HG03097 (cell line): ENCODE measurements around the gene ADCY5.
"Not testable (repeated sequence)": the region's sequence is repeated elsewhere in the genome, so short reads cannot be mapped to it uniquely, and the experiment has no call there.

Experiments used
- ATAC-seq: cut with Tn5 transposase; IDR thresholded peaks from one replicate; pipeline ENCODE4 v1.9.1; 2021; ENCODE audit not compliant: unreplicated experiment, low FRiP score

The ADCY5 gene

DNA sequence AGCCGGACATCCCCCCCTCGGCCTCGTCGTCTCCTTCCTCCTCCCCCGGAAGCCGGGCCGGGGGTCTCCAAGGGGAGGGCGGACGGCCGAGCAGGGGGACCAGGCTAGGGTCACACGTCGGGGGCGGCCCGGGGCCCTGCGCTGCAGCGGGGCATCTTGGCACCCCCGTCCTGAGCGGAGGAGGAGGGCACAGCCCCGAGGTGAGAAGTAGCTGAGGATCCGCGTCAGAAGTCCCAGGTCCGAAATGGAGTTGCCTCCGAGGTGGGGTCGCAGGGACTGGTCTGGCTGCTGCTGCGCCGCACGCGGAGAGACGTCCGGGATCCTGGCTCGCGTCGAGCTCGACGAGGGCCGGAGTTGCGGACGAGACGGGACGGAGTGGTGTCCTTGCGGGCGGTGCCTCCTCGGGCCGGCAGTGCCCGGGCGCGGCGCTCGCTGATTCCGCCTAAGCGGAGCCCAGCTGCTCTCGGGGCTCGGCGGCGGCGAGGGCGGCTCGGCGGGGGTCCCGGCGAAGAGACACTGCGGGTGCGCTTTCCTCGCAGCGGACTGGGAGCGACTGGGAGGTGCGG lies at the start of gene ADCY5:
Gene ADCY5, minus strand, starts transcription at position 555 of the 566 bp plus-strand sequence. Its CDS starts 545 bp downstream, at position 10.
- ATAC-seq: no peak

DNA sequence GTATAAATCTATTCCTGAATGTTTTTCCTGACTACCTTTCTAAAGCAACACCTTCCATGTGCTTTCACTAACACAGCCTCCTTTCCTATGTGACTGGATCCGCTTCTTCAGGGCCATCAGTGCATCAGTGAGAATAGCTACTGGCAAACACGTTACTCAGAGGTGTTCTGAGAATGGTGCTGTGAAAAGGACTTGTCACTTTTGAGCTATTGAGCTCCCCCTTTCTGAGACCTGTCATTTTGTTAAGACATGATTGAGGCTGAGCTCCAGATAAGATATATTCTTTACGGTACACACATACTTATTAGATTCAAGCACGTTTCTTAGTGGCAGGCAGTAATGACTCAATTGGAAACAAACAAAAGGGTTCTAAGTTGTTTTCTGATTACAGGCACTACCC lies 45.0 kb upstream of the ADCY5 start:
- no peak for ATAC-seq

DNA sequence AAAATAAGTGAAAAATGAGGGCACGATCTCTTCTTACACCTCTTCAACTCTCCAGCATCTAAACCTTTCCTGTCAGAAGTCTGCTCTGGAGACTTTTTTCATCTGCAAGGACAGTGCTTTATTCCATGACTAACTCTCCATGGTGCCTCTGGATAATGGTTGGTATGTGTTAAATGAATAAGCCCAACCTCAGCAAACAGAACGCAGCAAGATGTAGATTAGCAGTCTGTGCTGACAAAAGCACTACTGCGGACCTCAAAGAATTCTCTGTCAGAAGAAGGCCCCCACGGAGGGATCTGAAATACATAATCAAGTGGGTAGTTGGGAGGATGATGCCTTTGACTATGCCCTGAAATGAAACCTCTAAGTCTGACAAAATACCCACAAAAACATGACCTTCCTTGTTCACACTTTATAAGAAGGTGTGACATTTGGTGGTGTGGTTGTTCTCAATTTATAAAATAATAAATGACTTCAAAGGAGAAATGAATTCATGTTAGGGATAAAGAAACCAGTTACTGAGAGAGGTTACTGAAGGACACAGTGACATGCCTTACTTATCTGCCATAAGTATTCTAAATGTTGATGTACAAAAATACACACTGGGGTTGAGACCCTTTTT lies 43.2 kb upstream of the ADCY5 start:
- no peak for ATAC-seq

DNA sequence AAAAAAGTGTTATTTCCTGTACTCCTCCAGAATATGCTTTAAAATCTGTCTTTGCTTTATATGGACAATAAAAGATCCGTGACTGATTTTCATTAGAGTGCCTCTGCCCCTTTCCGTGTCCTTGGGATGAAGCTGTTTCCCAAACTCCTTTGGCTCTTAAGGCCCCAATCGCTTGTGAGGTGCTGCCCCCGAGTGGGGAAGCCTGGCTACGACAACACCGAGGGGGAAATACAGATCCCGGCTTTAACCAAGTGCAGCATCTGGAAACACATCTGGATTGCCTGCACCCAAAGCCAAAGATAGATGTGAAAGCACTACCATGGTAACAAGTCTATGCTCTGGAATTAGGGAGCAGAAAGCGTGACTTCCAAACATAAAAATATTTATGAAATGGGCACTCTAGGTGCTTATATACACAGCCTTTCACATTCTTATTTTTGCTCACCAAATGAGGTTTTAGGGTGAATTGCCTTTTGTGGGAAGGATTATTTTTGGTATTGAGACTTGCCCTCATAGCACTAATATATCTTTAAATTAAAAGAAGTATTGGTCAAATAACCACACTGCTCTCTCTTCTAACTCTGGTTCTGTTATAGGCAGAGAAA lies 40.6 kb upstream of the ADCY5 start:
- no peak for ATAC-seq

DNA sequence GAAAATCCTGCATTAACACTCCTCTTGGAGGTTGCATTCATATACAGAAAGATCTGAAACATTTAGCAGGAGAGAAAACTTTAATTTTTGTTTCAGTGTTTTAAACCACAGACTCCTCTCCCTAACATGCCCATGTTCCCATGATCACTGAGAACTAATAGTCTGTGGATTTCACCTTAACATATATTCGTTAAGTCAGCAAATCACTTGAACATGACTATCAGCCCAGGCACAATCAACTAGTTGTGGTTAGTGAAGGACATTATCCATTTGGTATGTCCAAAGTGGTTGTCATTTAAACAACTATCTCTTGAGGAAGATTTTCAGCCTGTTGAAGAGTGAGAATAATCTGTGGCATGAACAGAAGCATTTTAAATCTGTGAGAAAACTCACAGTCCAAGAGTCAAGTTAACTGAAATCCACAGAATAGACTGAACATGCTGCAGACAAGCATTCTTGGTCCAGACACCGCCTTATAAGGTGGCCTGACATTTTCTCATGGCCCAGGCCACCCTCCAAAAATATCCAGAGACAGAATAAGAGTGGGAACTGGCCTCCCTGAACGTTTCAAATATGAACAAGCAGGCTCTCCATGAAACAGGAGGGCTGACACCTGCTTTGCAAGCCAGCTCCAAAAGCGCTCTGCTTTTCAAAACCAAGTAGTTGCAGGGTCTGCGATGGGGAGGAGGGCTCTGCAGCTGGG lies 39.9 kb upstream of the ADCY5 start:
- no peak for ATAC-seq

DNA sequence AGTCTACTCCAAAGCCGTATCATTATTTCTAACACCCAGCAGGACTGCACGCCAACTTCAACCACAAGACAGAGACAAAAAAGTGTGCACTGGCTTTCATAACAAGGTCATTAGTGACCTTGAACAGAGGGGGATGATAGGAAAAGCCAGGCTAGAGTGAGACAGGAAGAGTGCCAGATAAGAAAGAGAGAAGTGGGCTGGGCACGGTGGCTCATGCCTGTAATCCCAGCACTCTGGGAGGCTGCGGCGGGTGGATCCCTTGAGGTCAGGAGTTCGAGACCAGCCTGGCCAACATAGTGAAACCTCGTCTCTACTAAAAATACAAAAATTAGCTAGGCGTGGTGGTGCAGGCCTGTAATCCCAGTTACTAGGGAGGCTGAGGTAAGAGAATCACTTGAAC lies 38.2 kb upstream of the ADCY5 start:
- not testable (repeated sequence) for ATAC-seq

DNA sequence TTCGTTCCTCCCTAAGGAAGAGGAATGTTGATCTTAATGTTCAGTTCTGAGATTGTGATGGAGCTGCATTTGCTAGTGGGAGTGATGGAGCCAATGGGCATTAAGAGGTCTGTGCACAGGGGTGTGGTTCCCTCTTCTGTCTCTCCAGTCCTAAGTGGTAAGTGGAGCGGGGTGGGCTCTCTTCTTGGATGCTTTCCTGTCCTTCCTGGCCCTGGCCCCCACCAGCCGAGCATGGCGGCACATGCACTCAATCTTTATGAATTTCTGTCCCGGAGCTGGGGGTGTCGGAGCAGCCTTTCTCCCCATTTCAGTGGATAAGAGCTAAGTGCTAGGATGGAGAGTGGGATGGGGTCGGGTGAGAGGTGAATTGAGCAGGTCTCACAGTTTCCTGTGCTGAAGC lies 37.6 kb upstream of the ADCY5 start:
- ATAC-seq: no peak

DNA sequence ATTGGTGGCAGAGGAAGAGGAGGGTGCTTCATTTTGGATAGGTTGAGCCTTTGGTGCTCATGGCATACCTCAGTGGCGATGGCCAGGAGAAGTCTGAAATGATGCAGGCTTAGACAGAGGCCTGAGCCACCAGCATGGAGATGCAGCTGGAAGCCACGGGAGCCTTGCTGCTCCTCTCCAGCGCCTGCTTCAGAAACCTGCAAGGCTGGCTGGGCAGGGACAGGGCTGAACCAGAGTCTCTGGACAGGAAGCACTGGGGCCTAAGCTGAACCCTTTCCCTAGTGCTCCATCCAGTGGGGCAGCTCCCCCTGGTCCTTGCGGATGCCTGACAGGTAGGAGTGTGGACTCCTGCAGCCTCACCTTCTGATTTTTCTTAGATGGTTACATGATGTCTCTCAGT lies 36.7 kb upstream of the ADCY5 start:
- no peak for ATAC-seq

DNA sequence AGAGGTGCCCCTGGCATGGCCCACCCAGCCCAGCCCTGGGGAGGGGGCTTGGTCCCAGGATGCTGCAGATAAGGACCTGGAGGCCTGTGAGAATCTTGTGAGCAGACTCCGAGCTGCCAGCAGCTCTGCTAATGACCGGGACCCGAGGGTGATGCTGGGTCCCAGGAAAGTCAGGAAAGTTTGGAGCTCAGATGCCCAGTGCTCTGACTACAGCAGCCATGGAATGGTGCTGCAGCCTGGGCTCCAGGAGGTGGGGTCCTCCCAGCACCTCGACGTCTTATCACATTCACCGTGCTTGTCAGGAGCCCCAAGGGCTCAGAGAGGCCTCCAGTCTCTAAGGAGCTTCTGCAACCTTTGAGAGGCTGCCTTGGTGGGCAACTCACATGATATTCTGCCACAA lies 34.3 kb upstream of the ADCY5 start:
- ATAC-seq: no peak

DNA sequence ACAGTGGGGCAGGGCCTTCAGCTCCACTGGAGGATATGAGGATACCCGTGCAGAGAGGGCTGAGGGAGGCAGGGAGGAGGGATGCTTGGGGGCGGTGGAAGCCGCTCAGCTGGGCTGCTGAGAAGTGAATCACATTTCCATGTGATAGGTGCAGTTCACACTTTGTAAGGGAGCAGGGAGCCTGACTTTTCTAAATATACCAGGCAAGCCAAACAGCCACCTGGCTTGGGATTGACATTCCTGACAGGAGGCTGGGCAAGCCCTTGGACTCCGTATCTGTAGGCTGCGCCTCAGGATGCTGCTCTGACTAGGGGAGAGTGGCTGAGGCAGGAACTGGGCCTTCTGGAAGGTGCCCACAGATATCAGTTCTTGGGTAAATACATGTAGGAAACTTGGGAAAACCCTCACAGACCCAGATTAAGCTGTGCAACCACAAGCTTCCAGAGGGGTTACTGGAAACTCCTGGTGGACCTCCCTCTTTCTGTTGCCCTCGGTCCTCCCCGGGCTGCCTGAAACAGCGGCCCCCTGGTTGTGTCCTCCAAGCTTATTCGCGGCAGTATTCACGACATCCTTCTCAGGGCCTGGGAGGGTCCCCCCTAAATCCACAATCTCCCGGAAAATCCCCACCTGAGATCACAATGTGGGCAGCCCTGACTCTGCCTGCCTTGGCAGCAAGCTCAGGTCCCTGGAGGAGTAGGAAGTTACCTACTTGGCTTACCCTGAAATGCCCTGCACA lies 33.0 kb upstream of the ADCY5 start:
- no peak for ATAC-seq

DNA sequence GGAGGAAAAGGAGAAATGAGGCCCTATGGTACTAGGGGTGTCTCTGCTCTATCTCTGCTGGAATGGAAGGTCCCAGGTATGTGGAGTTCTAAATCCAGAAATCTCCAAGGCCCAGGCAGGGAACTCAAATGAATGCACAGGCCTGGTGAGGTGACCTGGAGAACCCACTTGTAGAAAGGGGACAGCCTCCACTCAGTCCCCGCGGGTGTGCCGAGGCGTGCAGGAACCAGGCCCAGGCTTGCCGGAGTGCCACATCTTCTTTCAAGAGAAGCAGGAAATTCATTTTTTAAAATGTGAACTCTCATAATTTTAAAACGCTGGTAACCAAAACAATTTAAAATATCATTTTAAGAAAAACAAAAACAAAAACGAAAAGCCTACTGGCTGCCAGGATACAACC lies 32.2 kb upstream of the ADCY5 start:
- ATAC-seq: no peak

DNA sequence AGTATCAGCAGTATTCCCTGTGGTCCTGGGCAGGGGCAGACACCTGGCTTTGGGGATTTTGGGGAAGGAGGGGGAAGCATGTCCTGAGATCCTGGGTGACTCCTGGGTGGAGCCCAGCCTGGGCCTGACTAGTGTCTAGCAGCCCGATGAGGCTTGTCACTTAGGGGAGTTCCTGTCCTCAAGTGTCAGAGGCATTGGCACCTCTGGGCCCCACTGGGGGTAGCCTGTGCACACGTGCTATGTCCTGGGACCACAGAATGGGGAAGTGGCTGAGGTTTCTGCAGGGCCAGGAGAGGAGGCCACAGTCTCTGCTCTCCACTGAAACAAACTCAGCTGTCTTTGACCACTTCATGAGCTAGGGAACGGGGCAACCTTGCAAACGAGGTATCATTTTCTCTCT lies 31.5 kb upstream of the ADCY5 start:
- no peak for ATAC-seq

DNA sequence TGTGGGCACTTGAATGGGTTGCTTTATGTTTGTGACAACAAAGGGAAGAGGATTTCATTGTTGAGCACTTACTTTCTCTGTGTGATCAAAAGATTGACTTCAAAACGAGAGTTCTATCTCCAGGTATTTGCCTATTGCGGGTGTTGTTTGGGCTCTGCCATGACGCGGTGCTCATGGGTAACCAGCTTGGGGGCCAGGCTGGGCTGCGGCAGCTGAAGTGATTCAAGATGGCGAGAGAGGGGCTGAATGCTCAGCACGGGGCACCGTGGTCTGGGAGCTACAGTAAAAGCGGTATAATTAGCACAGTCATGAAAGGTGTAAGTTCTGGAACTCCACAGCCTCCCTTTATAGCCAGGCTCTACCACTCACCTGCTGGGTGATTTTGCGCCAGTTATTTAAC lies 31.0 kb upstream of the ADCY5 start:
- no peak for ATAC-seq

DNA sequence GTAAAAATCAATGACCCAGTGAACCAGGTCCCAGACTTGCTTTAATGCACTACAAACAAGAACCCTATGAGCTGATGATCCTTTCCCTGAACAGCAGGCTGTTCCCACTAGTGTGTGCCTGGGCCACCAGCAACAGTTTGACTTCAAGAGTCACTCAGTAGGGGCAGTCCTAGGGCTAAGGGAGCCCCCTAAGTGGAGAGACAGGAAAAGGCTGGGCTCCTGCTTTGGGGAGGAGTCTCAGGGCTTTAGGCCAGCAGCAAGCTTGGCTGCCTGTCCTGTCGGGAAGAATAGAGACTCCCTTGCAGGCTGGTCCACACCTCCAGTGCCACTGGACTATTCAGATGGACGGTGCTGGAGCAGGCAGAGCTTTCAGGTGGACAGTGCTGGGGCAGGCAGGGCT lies 29.4 kb upstream of the ADCY5 start:
- no peak for ATAC-seq

DNA sequence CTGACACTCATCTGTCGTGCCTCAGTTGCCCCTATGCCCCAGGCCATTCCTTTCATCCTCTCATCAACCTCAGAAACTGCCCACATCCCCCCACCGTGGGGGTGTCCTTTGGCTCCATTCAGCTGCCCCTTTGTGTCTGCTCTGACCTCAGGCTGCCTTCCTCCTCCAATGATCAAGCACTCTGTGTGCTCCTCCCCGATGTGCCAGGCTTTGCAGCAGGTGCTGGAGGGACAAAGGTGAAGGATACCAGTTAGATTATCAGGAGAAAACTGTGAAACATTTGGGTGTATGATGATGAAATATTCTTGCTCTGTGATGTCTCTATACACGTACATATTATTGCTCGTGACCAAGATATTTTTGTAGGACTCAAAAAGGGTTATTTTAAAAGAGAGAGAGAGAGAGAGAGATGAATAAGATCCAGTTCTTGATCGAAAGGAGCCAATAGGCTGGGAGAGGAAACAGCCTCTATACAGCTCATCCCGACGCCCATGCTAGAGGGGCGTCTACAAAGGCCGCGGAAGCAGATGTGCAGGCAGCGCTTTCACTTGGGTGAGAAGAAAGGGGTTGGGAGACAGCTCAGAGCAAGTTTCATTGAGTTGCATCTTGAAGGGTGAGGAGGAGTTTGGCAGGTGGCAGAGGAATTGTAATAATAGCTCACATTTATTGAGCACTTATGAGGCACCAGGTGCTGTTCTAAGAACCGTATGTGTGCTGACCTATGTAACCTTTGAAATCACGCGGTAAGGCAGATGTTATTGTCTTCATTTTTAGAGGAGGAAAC lies 28.3 kb upstream of the ADCY5 start:
- no peak for ATAC-seq

DNA sequence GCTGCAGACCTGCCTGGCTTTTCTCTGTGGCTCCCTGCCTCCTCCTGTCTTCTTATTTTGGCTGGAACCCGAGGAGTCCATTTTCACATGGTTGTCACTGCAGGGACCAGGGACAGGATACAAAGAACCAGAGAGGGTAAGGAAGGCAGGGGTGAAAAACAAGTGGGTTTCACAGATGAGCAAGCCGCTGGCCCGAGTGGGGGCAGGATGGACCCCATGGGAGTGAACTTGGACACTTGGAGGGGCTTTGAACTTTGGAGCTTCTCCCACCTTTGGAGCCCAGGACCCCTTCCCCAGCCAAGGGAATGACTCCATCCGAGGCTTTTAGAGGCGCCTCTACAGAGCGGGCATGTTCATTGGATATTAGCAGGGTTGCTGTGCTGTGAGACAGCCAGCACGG lies 26.9 kb upstream of the ADCY5 start:
- ATAC-seq: no peak

DNA sequence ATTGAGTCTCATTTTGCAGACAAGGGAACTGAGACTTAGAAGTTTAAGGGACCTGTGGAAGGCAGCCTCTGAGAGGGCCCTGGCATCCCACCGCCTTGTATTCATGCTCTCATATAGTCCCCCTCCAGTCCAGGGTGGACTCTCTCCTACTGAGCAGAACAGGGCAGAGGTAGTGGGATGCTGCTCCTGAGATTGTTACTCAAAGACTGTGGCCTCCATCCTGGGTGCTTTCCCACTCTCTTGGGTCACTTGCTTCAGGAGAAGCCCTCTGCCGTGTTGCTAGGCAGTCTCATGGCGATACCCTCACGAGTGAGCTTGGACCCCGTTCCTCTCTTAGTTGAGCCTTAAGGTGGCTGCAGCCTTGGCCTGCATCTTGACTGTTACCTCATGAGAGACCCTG lies 22.2 kb upstream of the ADCY5 start:
- no peak for ATAC-seq

DNA sequence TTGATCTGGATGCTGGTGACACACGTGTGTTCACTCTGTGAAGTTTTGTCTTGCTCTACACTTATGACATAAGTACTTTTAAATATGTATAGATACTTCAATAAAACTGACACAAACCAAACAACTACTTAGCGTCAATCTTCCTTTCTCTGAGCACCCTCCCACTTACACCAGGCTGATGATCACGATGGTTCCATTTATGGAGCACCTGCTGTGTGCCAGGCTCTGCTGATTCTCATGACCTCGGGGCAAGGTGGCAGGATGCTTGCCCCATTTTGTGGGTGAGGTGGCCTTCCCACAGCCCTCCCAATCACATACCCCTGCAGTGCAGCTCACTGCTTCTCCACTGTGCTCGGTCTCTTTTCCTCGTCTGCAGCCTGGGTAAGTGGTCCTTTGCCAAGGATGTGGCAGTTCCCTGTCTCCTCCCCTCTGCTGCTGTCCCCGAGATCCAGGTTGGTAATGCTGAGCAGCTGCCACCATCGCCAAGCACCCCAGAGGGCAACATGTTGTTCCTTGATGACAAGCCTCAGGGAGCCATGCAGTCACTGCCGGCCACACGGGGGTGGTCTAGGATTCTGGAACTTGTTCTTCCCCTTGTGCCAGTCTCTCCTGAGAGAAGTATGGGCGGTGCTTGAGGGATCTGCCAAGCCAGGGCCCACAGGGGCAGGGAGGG lies 20.6 kb upstream of the ADCY5 start:
- ATAC-seq: no peak

DNA sequence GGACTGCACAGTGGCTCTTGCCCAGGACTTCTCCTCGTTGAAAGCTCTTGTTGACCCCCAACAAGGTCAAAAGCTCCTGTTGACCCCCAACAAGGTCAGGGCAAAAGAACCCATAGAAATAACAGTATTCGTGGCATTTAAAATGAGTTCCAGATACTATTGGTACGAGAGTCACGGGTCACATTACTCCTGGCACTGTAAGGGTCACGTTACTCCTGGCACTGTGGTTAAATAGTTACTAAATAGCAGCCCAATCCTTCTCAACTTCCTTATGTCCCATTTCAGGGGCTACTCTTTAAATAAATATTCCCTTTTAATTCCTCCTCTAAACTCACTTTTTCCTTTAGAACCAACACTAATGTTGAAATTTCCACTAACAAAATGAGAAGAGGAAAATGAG lies 18.2 kb upstream of the ADCY5 start:
- ATAC-seq: no peak

DNA sequence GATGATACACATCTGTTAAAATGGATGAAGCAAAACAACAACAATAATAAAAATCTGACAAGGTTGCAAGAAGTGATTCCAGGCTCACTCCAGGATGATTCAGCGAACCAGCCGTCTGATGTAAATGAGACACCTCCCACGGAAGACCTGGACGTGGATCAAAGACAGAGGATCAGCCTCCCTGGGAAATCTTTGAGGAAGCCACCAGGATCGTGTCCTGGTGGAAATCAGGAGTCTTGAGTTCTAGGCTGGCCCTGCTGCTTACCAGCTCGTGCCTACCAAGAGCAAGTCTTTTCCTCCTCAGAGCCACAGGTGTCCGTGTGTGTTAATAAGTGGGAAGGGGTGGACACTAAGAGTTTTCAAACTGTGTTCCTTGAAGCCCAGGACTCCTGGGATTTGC lies 15.3 kb upstream of the ADCY5 start:
- no peak for ATAC-seq
